ENCODE data around the gene ULK2.
A peak's percentile ranks its signal among the peaks of the same experiment; 100 is the strongest.

ULK2 gene

DNA sequence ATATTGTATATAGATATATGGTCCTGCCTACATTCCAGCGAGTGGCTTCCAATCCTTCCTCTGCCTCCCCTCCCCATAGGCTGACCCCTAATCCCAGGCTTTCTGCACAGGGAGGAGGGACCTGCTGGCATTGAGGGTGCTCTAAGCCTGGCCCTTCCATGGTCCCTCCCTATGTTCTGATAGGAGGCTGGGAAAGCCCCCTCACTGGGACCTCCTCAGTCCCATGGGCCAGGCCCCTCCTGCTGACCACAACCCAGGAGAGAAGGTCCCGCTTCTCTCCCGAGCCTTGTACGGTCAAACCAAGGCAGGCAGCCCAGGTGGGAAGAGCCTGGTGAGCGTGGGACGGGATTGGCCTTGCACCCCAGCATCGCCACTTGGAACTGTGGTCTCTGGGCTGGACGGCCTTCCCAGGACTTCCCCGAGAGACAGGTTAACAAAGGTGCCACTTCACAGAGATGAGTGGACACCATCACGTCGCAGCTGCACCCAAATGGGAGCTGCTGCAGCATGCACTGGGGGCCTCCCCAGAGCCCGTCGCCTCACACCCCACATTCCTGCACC, 120.5 kb downstream of the ULK2 start:
- no peak for DNase-seq (ENCODE audit: low spot score)

DNA sequence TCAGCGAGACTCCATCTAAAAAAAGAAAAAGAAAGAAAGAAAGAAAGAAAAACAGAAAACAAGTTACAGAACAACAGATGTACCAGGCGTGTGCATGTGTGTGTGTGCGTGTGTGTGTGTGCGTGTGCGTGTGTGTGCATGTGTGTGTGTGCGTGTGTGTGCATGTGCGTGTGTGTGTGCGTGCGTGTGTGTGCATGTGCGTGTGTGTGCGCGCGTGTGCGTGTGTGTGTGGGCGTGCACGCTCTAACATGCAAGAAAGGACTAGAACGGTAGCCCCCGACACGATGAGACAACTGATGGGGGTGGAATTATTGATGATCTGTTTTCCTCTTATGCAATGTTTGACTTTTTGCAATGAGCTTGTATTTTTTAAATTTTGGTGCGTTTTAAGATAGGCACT, 121.2 kb downstream of the ULK2 start:
- no peak for DNase-seq (ENCODE audit: low spot score)

DNA sequence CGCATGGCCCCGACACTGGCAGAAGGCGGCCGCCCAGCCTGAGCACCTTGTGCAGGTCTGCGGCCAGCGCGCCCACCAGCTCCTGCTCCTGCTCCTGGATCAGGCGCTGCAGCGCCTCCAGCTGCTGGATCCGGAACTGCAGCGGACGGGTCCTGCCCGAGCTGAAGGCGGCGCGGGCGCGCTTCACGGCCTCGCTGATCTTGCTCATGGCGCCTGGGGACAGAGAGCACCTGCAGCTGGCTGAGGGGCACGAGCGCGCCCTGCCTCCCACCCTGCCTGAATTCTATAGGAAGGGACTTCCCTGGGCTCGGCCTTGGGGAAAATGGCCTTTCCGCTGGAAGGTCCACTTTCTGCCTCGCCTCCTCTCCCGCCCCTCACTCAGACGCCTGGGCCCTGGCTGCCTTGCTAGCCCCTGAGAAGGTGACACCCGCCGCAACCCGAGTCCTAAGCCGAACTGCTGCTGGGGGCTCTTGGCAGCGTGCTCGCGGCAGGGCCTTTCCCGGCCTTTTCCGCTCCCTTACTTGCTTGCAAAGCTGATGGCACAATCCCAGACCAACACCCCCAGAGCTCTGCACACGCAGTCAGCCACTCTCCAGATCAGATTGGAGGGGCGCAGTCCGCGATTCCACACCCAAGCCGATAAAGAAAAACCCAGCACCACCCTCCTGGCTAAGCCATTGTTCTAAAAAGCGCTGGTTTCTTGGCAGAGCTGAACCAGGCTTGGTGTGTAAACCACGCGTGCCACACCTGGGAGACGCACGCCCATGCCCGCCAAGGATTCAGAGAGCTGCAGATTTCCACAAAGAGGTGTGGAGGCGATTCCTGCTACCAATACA, 122.6 kb downstream of the ULK2 start:
- DNase-seq (ENCODE audit: low spot score) = peak; percentile 83

DNA sequence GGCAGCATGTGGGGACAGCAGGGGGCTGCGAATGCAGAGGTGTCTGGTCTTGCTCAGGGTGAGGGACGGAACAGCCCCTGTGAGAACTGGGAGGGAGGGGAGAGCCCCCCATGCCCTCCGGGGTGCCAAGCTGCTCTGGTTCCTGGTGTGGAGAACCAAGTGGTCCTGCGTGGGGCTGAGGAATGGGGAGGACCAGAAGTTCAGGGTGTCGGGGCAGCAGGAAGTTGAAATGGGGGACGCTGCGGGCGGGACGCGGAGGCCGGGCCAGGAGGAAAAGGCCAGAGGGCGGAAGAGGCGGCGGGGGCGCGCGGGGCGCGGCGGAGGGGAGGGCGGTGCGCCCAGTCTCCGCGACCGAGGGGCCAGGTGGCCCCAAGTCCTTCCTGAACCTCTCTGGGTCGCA, 123.2 kb downstream of the ULK2 start:
- no peak for DNase-seq (ENCODE audit: low spot score)

DNA sequence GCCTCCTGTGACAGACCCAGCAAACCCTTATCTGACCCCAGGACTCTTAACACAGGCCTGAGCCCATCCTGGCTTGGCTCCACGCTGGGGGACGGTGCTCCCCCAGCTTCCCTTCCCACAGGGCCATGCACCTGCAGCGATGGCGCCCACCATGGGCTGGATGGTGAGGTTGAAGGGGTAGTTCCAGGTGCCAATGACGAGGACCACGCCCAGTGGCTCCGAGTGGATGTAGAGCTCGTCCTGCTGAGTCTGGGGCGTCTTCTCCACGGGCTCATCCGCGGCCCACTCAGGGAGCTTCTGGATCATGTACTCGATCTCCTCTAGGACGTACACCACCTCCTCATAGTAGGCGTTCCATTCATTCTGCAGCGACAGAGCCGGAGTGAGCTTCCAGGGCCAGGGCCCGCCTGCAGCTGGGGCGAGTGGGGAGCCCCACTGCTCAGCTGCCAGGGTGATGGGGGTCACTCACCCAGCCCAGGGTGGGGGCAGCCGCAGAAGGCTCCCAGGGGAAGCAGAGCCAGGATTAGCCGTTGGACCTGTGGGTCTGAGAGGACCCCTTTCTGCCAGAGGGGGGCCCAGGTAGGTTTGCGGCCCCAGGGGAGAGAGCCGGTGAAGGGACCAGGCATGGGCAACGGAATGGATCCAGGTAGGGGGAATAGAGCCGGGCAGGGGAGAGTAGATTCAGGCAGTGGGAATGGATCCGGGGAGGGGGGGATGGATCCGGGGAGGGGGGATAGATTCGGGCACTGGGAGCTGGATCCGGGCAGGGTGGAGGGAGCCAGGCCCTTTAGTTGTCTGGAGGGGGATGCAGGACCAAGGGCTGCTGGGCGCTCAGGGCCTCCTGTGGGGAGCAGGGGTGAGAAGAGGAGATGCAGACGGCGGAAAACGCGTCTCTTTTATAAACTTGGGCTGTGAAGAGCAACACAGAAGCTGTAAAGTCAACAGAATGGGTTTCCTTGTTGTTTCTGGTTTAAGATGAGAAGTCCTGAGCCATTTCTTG, 124.3 kb downstream of the ULK2 start:
- no peak for DNase-seq (ENCODE audit: low spot score)

DNA sequence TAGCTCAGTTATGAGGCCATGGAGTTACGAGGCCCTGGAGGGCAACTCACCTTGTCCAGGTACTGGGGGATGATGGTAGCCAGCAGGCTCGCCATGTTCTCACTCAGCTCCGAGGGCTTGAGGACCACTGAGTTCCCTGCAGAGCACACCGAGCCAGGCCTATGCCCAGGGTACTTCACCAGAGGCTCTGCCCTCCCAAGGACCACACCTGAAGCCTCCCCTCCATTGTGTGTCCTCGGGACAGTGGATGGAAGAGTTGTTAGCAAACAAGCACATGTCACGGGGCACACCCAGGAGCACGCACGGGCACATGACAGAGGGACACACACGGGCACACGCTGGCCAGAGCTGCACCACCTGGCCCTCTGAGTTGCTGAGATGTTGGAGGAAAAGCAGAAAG, 125.2 kb downstream of the ULK2 start:
- no peak for DNase-seq (ENCODE audit: low spot score)

DNA sequence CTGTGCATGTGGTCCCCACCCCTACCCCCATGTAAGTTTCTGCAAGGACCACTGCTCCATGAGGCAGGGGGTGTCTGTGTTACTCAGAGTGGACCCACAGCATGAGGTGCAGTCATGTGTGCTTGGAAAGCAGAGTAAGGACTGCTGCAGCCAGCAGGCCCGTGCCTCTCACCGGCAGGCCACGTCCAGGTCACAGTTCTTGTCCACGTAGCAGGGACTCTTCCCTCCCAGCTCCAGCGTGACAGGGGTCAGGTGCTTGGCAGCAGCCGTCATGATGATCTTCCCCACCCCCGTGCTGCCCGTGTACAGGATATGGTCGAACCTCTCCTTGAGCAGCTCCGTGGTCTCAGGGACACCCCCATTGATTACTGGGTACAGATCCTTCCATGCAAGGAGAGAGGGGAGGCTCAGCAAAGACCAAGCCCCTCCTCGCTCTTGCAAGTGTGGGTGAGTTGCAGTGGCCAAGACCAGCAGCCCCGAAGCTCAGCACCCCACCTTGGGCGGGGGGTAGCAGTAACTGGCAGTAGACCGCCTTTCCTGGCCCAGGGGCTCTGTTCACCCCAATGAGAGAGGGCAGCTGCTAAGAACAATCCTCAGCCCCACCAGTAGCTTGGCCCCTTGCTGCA, 125.8 kb downstream of the ULK2 start:
- no peak for DNase-seq (ENCODE audit: low spot score)

DNA sequence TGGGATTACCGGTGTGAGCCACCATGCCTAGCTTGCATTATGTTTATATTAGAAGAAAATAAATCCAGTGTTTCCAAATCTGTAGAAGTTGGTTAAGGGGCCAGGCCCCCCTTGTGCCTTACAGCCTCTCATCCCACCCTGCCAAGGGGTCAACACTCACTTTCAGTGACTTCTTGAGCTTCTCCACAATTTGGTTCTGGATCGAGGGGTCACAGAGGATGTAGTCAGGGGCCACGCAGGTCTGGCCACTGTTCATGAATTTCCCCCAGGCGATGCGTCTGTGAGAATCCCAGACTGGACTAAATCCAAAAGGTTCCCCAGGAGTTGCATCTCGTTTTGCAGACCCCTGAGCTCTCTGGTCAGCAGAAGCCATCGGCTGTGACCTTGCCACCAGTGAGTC, 126.8 kb downstream of the ULK2 start:
- DNase-seq (ENCODE audit: low spot score) = no peak

DNA sequence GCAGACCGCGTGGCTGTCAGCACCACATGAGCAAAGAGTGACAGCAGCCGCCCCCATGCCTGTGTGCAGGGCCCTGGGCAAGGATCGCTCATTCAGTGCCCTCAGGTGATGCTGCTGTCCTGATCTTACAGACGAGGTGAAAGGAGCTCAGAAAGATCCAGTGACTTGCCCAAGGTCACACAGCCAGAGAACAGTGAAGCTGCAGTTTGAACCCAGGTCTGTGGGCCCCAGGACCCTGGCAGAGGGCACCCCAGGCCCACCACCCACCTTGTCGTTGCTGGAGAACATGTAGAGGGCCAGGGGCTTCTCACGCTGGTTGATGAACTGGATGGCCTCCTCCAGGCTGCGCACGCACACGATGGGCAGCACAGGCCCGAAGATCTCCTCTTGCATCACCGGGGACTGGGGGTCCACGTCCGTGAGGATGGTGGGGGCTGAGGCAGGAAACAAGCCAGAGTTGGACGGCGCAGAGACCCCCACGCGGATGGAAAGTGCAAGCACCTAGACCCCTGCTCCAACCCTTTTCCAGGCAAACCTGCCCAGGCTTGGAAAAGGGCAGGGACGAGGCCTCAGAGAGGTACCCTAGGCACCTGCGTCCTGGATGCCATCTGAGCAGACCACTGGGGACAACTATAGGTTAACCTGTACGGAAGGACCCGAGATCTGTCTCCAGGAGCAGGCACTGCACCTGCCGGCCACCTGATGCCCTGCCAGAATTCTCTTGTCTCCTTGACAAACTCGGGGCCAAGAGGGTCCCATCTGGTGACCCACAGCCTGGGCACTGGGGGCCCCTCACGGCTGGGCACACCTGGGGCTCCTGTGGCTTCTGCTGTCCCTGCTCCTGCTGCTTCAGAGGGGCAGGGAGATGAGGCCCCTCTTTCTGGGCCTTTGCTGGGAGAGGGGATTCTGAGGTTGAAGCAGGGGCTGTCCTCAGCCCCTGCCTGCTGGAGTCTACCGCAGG, 128.2 kb downstream of the ULK2 start:
- DNase-seq (ENCODE audit: low spot score) = no peak

DNA sequence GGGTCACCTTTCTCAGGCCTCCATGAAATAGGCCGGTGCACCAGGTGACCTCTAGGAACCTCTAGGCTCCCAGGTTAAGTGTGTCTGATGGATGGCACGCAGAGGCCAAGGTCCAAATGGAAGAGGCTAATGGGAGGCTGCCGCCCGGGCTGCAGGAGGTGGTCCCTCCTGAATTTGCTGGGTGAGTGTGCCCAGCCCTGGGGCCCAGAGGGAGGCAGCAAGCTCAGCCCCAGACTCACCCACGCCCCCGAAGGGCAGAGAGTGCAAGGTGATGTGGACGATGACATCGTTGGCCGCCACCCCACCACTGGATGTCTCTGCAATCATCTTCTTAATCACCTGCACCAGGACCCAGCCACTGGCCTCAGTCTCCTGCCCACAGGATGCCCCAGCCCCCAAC, 129.0 kb downstream of the ULK2 start:
- DNase-seq (ENCODE audit: low spot score) = no peak

DNA sequence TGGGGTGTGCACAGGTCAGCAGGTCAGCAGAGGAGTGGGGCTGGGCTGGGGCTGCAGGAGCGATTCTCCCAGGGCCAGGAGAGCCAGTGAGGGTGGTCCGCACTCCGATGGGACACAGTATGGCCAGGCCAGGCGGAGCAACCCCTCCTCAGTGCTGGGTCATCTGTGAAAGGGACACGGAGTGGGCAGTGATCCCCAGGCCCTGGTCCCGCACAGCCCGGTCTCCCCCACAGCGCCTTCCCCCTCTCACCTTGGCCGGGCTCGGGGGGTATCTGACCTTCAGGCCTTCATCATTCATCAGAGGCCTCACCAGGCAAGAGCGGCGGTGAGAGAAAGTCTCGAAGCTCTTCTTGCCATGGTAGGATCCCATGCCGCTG, 129.7 kb downstream of the ULK2 start:
- DNase-seq (ENCODE audit: low spot score) = no peak

DNA sequence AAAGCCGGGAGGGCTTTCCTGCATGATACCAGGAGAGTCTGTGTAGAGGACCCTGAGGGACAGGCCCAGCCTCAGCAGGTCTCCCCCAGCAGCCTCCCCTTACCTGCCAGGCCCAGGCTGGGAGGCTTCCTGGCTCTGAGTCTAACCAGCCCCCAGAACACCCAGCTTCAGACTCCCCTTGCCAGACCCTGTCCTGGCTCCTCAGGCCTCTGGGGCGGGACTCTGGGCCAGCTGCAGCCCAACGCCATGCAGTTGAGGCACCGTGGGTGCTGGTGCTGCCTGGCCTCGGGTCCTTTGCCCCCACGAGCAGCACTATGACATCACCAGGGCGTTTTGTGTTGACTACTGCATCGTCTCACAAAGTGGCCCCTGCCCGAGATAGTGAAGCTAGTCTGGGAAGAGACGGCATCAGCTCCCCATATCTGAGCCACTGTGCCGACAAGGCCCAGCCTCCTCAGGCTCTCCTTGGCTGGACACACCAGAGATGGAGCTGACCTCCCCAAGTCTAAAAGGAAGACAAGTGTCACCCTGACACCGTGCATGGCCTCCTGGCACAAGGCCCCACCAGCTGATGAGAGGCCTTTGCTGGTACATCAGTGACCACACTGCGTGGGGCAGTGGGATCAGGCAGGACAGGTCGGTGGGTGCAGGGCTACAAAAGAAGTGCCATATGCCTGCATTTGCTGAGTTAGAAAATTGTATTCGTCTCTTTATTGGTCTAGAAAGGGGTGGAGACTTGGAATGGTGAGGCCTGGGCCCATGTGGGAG, 130.2 kb downstream of the ULK2 start:
- no peak for DNase-seq (ENCODE audit: low spot score)

DNA sequence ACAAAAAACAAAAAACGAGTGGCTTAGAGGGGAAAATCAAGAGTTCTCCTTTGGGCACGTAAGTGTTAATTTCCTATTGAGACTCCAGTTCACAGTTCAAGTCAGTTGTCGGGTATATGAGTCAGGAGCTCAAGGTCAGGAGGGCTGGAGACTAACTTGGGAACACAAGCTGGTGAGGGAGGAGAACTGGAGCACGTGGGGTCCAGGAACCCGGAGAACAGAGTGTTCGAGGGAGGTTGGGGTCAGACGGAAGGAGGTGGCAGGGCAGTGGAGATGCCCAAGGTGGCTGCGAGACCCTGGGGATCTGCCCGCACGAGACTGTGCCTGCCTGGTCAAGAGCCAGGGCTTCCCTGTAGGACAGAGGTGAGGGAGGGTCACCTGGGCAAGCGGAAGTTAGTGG, 131.7 kb downstream of the ULK2 start:
- no peak for DNase-seq (ENCODE audit: low spot score)

DNA sequence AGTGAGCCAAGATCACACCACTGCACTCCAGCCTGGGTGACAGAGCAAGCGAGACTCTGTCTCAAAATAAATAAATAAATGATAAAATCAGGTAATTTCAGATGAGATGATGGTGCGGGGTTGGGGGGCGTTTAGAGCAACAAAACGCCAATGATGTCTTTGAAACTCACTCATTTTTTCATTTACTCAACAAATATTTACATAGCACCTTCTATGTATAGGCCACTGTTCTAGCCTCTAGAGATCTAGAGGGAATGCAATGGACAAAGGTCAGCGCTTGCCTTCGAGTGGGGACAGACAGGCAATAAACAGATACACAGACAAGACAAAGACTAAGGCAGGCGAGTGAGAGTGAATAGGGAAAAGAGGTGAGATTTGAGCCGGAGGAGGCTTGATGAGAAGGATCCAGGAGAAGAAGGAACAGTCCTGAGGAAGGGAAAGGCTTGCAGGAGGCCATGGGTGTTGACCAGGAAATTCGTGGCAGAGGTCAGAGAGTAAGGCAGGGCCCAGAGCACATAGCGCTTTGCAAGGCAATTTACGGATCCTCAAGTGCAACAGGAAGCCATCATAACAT, 133.7 kb downstream of the ULK2 start:
- no peak for DNase-seq (ENCODE audit: low spot score)

DNA sequence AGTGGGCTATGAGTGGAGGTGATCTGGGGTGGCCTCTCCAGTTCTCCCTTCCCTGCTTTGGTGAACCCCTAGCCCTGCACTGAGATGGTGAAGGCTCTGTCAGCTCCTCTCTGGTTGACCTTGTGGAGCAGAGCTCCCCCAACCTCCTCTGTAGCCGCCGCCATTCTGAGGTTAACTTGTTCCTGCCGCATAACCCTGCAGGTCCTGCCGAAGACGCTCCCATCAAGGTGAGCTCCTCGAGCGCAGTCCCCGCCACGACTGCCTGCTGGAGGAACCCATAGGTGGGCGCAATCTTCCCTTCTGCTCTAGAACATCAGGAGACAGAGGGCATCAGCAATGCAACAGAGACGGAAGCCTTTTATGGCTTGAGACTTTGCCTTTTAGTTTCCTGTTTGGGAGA, 136.1 kb downstream of the ULK2 start:
- no peak for DNase-seq (ENCODE audit: low spot score)

DNA sequence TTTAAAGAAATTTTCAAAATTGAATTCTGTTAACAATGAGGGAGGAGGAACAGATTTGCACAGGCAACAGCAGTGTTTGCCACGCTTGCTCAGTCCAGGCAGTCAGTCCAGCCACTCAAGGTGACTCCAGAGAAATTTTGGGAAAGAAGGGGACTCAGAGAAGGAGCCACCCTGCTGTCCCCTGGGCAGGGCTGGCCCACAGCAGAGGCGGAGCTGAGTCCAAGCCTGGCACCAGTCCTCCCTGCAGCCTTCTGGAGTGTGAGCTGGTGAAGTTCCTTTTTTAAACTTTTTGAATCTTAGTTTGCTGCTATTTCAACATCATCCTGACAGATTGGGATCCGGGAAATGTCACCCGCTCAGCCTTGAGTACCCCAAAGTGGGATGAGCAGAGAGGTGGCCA, 136.9 kb downstream of the ULK2 start:
- DNase-seq (ENCODE audit: low spot score) = no peak

DNA sequence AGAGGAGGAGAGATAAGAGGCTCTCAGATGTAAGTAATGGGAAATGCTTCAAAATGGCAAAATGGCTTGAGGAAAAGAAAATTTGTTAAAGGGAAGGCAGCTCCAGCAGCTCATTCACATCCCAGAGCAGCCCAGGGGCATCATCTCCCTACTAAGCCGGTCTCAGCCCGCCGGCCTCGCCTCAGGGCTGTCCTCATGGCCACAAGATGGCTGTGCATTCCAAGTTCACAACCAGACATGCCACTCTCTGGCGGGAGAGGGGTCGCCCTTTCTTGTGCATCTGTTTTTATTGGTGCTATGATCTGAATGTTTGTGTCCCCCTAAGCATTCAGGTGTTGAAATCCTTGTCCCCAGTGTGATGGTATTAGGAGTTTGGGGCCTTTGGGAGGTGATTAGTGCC, 137.8 kb downstream of the ULK2 start:
- no peak for DNase-seq (ENCODE audit: low spot score)

DNA sequence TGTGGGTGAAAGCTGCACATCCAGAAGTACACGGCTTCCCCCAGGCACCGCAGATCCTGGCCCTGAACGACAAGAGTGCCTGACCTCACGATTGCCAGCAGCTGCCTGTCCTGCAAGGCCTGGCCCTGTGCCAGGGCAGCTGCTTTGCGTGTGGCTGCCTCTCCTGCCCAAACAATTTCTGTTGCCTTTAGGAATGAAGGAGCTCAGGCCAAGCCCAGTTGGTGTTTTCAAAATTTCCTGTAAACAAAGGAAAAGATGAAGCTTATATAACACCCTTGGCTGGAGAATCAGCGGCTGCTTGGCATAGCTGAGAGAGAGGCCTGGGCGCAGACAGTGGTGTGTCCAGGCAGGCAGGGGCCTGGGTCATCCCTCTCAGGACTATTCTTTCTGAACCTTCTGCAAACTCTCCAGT, 139.6 kb downstream of the ULK2 start:
- DNase-seq (ENCODE audit: low spot score) = peak; percentile 89

DNA sequence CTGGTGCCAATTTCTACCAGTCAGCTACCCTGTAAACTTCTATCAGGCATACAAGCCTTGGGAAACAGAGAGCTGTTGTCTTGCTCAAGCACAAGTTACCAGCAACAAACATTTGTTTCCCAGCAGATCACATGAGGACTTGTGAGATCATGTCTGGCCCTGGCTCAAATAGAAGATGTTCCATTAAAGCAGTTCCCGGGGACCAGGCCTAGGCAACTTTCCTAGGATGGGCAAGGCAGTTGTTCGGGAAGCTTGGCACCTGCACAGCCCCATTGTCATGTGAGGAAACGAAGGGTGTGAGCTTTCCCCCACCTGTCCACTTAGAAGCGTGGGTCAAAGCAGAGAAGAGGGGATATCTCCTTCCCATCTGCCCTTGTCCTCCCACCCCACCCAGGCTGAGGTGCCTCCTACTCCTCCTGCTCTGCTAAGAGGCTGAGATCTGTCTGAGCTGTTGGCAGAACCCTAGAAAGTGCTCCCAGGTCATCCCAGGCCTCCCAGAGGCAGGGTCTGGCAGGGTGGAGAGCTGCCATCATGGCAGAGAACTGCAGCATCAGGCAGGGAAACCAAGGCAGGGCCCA, 140.1 kb downstream of the ULK2 start:
- peak; percentile 84 for DNase-seq (ENCODE audit: low spot score)

All from AG20443 (cell line).